NCI-H748 (cell line): Measurements from ENCODE around the gene MYH16.
"Not testable (repeated sequence)": the region's sequence is repeated elsewhere in the genome, so short reads cannot be mapped to it uniquely, and the experiment has no call there.

Experiments used
- DNase-seq: peaks from one replicate; lab custom pipeline; 2025; ENCODE audit not compliant: unreplicated experiment; lab: John Stamatoyannopoulos, UW

Gene MYH16

DNA sequence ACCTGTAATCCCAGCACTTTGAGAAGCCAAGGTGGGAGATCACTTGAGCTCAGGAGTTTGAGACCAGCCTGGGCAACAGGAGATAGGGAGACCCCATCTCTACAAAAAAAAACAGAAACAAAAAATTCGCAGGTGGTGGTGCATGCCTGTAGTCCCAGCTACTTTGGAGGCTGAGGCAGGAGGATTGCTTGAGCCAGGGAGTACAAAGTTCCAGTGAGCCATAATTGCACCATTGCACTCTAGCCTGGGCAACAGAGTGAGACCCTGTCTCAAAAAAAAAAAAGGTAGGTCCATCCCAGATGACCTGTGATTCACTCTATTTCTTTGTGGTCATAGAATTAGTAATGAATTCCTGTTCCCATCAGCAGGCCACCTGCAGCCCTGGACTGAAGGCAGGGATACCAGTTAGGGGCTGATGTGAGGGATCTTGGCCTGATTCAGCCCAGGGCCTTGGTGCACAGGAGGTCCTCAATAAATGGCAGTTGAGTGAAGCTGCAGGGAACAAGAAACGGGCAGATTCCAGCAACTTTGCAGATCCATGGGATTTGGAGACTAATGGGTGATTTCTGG is at the start of gene MYH16:
Gene MYH16, plus strand, starts transcription at position 364 of the 570 bp plus-strand sequence.
- DNase-seq: no peak

DNA sequence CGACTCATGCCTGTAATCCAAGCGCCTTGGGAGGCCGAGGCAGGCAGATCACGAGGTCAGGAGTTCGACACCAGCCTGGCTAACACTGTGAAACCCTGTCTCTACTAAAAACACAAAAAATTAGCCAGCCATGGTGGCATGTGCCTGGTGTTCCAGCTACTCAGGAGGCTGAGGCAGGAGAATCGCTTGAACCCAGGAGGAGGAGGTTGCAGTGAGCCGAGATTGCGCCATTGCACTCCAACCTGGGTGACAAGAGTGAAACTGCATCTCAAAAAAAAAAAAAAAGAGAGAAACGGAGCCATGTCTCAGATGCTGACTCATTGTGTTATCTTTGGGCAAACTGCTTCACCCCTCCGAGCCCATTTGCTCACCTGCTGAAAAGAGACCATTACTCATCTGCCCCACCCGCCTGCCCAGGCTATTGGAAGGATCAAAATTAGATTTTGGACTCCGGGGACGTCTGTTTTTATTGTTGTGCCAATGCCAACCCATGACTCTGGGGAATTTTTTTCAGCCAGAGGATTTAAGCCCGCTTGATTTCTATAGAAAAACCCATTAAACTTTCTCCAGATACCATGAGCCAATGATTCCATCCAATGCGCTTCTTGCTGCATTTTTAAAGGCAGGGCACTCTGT is 48.3 kb upstream of the MYH16 start:
- DNase-seq: peak; percentile 32

DNA sequence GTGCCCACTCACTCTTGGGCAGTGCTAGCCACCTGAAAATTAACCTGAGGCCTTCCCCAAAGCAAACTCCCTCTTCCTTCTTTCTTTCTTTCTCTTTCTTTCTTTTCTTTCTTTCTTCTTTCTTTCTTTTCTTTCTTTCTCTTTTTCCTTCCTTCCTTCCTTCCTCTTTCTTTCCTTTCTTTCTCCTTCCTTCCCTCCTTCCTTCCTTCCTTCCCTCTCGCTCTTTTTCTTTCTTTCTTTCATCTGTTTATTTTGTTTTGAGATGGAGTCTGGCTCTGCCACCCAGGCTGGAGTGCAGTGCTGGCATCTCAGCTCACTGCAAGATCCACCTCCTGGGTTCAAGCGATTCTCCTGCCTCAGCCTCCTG is 47.8 kb upstream of the MYH16 start:
- DNase-seq: no peak

DNA sequence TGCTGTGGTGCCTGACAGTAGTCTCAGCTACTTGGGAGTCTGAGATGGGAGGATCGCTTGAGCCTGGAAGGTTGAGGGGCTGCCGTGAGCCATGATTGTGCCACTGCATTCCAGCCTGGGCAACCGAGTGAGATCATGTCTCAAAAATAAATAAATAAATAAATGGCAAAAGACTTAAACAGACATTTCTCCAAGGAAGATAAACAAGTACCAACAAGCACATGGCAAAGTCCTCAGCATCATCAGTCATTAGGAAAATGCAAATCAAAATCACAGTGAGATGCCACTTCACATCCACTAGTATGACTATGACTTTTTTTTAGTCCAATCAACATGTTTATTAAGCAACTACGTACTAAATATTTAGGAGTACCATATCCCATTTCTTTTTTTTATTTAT is 43.4 kb upstream of the MYH16 start:
- no peak for DNase-seq

DNA sequence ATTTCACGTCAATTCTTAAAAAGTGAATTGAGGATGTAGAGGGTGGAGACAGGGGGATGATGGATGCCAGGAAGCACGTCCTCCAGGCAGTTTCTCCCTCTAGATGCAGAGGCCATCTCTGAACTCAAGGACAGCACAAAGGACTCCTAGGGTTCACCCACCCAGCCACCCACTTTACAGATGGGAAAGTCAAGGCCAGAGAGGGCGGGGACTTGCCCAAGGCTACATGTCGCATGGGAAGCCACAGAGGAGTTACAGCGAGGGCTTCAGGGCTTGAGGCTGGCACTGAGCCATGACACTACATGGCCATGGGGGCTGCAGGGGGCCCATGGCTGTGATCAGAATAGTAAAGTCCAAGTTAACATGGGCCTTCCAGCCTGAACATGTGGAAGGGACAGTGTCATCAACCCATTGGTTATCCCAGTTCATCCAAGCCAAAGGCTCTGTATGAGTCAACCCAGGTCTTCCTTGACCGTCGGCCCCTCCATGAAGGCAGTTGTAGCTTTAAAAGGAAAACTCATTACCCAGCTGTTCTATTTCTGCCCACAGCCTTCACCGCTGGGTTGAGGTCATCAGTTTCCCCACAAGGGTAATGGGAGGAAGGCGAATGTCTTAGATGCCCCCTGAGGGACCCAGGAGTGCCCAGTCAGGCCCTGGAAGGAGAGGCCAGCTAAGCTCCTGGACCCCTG is 40.4 kb upstream of the MYH16 start:
- DNase-seq: no peak

DNA sequence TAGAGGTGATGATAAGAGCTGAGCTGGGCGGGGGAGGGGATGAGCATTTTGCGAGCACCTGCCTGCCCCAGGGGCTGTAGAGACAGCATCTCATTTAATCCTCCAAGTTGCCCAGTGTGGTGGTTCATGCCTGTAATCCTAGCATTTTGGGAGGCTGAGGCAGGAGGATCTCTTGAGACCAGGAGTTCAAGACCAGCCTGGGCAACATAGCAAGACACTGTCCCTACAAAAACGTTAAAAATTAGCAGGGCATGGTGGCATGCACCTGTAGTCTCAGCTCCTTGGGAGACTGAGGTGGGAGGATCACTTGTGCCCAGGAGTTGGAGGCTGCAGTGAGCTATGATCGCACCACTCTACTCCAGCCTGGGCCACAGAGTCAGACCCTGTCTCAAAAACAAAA is 39.7 kb upstream of the MYH16 start:
- not testable (repeated sequence) for DNase-seq

DNA sequence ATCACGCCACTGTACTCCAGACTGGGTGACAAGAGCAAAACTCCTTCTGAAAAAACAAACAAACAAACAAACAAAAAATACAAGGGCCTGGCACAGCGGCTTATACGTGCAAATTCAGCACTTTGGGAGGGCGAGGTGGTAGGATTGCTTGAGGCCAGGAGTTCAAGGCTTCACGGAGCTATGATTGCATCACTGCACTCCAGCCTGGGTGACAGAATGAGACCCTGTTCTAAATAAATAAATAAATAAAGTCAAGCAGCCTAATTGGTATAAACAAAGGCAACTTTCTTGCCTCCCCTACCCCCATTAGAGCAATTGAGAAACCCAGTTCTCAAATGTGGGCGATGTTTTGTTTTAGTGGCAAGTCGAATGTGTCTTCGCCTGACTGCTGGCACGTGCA is 38.5 kb upstream of the MYH16 start:
- no peak for DNase-seq

DNA sequence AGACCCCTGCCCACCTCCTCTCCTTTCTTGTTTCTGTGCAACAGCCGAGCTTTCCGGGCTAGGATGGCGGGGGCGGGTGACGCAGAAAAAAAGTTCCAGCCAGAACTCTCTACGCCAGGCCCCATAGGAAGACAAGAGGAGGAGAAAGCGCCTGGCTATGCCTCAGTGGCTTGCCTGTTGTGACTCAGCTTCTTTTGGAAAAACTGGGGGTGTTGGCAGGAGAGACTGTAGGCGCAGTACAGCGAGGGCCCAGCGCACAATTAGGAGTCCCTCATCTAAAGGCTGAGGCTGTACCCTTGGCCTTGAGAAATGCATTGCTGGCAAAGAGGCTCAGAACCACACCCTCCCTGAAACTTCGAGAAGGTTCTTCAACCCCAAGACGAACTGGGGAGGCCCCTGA is 36.7 kb upstream of the MYH16 start:
- DNase-seq: no peak

DNA sequence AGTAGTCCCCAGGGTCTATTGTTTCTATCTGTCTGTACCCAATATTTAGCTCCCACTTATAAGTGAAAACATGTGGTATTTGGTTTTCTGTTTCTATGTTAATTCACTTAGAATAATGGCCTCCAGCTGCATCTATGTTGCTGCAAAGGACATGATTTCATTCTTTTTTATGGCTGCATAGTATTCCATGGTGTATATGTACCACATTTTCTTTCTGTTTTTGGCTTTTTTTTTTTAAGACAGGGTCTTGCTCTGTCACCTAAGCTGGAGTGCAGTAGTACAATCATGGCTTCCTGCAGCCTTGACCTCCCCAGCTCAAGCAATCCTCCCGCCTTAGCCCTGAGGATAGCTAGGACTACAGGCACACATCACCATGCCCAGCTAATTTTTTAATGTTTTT is 34.8 kb upstream of the MYH16 start:
- not testable (repeated sequence) for DNase-seq

DNA sequence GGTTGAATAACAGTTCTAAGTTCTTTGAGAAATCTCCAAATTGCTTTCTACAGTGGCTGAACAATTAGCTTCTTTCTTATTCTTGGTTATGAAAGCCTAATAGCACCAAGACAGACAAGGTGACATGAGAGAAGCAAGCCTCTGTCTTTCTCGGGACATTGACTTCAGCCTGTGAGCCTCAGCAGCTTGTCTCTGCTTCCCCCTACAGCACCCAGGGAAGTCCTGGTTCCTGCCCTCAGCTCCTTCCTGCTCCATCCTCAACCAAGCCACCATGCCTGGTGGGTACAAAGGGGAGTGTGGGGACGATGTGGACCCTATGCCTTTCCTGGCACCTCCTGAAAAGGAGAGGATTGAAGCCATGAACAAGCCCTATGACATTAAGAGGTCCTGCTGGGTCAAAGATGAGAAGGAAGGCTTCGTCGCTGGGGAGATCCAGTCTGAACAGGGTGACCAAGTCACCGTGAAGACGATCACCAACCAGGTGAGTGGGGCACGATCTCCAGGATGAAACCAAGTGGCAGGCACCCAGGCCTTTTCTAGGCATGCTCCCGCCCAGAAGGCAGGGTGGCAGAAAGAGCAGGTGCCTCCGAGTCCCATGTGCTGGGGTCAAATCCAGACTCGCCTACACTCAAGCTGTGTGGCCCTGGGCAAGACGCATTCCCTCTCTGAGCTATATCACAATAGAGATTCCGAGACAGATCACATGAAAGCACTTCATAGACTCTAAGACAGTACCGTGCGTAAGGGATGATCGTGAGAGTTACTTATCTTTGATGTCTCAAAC is 33.9 kb upstream of the MYH16 start:
- no peak for DNase-seq

DNA sequence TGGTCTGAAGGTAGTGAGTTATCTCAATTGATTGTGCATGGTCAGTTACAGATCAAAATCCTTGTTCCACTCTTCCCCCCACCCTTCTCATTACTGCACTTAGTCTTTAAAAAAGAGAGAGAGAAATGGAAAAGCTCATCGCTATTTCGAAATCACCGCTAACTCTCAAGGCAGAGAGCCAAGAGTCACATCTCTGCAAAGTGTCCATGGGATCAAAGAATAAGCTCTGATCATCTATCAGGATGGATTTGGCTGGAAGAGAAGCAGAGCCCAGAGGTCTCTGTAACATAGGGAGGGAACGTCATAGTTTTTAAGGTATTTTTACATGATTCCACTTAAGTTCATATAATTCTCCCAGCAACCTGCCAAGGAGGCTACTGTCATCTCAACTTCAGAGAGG is 30.0 kb upstream of the MYH16 start:
- DNase-seq: no peak

DNA sequence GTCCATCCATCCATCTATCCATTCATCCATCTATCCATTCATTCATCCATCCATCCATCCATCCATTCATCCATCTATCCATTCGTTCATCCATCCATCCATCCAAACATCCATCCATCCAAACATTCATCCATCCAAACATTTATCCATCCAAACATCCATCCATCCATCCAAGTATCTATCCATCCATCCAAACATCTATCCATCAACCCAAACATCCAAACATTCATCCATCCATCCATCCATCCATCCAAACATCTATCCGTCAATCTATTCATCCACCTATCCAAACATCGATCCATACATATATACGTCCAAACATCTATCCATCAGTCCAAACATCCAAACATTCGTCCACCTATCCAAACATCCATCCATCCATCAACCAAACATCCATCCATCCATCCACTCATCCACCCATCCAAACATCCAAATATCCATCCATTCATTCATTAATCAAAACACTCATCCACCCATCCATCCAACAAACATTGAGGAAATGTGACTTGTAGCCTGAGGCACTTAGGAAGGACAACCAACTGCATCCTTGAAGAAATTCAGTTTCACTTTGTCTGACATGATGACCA is 28.8 kb upstream of the MYH16 start:
- DNase-seq: no peak

DNA sequence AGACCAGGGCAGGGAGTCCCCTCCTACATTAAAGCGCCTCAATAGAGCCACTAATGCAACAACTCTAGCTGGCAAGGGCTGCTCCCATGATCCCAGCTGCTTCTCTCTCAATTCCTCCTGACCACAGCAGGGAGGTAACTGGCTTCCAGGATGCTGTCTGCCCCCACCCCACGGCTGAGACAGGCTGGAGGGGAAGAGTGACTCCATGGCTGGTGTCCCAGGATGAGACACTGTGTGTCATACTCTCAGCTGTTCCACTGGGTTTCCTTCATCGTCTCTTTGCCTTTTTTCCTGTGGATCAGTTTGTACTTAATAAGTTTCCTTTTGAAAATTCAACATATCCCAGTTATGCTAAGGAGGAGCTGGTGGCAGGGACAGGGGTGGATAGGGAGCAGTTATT is 27.7 kb upstream of the MYH16 start:
- DNase-seq: no peak

DNA sequence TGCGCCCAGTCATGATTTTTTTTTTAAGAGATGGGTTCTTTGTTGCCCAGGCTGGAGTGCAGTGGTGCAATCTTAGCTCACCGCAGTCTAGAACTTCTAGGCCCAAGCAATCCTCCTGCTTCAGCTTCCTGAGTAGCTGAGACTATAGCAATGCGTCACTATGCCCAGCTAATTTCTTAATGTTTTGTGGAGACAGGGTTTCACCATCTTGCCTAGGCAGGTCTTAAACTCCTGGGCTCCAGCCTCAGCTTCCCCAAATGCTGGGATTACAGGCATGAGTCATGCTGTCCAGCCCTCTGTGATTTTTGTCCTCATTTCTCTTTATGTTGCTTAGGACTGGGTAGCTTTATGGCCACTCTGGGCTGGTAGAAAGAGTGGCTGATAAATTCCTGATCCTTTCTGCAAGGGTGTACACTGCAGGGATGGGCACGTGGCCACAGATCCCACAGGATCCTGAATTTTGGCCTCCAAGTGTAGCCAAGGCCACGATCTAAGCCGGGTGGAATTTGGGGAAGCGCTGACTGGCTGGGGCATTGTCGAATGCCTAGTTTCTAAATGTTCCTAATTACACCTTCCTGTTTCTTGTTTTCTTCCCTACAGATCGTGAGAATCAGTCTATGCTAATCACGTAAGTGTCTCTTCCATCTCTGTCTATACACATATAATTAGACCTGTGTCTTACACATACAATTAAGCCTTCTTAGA is 24.1 kb upstream of the MYH16 start:
- no peak for DNase-seq

DNA sequence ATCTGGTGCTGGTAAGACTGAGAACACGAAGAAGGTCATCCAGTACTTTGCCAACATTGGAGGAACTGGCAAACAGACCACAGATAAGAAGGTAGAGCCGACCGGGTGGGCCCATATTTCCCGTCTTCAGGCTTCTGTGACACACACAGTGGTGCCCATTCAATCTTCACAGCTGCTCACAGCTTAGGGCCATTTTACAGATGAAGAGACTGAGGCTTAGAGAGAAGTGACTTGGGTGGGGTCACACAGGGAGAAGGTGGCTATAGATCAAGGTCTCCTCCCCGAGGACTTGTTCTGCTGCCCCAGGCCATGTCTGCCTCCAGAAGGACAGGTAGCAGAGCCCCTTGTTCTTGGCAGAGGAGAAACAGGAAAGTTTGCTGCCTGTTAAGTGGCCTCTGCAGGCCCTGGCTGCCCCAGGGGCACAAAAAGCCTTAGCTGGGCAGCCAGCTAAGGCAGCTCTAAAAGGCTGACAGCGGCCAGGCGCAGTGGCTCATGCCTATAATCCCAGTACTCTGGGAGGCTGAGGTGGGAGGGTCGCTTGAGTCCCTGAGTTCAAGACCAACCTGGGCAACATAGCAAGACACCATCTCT is 22.6 kb upstream of the MYH16 start:
- no peak for DNase-seq

DNA sequence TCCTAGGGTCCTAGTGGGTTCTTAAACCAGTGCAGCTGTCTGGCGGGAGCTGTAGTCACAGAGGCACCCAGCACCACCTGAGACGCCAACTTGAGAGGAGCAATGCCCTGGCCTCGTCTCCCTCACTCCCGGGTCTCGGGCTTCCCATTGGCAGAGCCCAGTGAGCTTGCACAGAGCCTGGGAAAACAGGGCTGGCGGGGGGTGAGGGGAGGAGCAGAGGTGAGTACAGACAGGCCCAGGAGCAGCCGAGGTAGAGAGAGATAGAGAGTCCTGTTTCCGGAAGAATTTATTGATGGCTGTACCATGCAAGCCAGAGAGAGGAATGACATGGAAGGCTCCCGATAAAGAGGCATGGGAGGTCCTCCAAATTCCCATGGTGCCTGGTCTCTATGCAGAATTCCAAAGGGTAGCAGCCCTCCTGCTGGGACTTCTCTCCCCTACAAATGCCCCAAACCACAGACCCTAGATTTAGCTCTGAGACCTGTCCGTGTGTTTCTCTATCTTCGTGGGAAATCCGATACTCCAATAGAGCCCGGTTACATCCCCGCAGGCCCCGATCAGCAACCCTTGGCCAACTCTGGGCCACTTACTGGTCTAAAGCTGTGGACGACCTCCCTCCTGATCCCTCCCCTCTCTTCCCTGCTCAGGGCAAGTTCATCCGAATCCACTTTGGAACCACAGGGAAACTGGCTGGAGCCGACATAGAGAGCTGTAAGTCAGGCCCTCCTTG is 20.3 kb upstream of the MYH16 start:
- DNase-seq: no peak

DNA sequence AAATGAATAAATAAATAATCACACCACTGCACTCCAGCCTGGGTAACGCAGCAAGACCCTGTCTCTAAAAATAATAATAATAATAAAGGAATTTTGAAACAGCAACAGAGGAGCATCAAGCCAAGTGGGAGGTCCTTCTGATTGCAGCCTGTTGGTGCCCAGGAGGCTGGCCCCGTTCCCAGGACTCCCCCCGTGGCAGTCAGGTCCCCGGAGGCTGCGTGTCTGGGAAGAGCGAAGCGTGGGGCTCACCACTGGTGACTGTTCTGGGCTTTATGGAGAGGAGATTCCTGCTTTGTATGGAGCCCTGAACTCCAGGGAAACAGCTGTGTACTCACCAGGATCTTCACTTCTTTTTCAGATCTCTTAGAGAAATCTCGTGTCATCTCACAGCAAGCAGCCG is 19.3 kb upstream of the MYH16 start:
- DNase-seq: no peak

DNA sequence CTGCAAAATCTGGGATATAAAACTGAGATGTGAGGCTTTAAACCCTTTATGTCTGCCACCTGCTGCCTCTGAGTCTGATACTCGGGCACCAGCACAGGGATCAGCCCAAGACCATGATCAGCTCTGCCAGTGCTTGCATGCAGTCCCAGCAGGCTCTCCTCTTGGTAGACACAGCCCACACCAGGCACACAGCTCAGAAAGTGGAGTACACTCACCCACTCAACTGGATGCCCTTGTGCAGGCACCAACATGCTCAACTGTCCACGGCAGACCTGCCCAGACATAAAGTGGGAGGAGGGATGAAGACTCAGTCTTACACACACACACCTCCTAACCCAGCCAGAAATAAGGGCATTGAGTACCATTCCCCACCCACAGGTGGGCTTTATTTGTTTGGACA is 18.2 kb upstream of the MYH16 start:
- no peak for DNase-seq

DNA sequence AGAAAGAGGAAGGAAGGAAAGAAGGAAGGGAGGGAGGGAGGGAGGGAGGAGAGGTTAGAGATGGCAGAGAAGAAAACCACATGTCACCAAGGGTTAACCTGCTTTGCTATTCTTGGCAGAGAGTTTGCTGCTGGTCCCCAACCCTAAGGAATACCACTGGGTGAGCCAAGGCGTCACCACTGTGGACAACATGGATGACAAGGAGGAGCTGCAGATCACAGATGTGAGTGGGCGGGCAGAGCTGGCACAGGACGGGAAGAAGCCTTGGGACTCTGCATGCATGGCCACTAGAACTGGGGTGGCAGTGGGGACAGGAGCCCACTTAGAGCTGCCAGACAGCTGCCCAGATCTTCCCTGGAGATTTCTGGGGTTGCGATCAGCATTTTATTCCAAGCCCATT is 17.2 kb upstream of the MYH16 start:
- DNase-seq: no peak

DNA sequence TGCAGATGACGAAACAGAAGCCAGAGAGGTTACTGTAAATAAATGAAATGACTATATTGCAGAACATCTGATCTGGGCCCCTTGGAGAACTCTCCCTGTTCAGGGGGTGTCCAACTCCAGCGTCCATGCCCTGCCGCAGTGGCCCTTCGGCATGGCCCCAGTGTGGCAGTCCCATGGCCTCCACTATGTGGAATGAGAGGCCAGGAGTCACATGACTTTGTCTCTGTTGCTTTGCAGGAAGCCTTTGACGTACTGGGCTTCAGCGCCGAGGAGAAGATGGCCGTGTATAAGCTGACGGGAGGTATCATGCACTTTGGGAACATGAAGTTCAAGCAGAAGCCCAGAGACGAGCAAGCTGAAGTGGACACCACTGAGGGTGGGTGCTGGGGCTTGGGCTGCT is 15.6 kb upstream of the MYH16 start:
- DNase-seq: no peak
